H1 (cell line): ENCODE data around the gene RETREG3. TPM values are rescaled to one million over a fixed set of nuclear protein-coding genes. Genes with fewer than 3 reads are reported as not detected.
A peak's percentile ranks its signal among the peaks of the same experiment; 100 is the strongest.

Experiments
- CTCF ChIA-PET: fragments of 300-600 bp; sonication (Branson Sonifier 250); formaldehyde crosslinking; loops from one replicate; lab custom pipeline; 2021; ENCODE audit not compliant: partially characterized antibody; lab: Charles Lee
- POLR2A ChIA-PET: fragments of 300-600 bp; sonication (Branson Sonifier 250); formaldehyde crosslinking; loops from one replicate; lab custom pipeline; 2021; ENCODE audit warnings: inconsistent platforms; ENCODE audit not compliant: partially characterized antibody; lab: Charles Lee
- DNase-seq, 2 experiments: peaks; one replicate each; pipeline versions ENCODE4 v3.0.0 to v3.0.0-alpha.2; 2010 to 2022; ENCODE audit warnings: low spot score in 2 of 2, low read depth in 1 of 2, mixed read lengths in 1 of 2
- FAIRE-seq: peaks from 2 replicates; lab custom pipeline; 2011; peaks lifted over from hg19 to GRCh38; lab: Jason Lieb, UNC
- H2AFZ ChIP-seq: 2 replicates; pipeline ENCODE4 v1.8.1; 2012; ENCODE audit warnings: low read length, inconsistent platforms
- H2AK5ac ChIP-seq: 2 replicates; pipeline ENCODE4 v1.6.1; 2013; ENCODE audit warnings: low read depth, low read length
- H2BK120ac ChIP-seq: replicated peaks from 2 replicates; pipeline ENCODE3; 2013; ENCODE audit warnings: low read depth, low read length, inconsistent platforms
- H2BK12ac ChIP-seq: 2 replicates; pipeline ENCODE4 v1.6.1; 2013; ENCODE audit warnings: low read depth, low read length
- H2BK15ac ChIP-seq: 2 replicates; pipeline ENCODE4 v1.6.1; 2013; ENCODE audit warnings: low read length
- H2BK20ac ChIP-seq: 2 replicates; pipeline ENCODE4 v1.6.1; 2013; ENCODE audit warnings: low read length
- H2BK5ac ChIP-seq: 2 replicates; pipeline ENCODE4 v1.6.1; 2013; ENCODE audit warnings: low read depth, low read length
- H3K14ac ChIP-seq: 2 replicates; pipeline ENCODE4 v1.6.1; 2013; ENCODE audit warnings: inconsistent platforms; ENCODE audit not compliant: insufficient read length
- H3K18ac ChIP-seq: 2 replicates; pipeline ENCODE4 v1.6.1; 2013; ENCODE audit warnings: low read length; ENCODE audit errors: extremely low read depth
- H3K23ac ChIP-seq: 2 replicates; pipeline ENCODE4 v1.6.1; 2013; ENCODE audit warnings: inconsistent platforms; ENCODE audit not compliant: insufficient read length
- H3K23me2 ChIP-seq: 2 replicates; pipeline ENCODE4 v1.6.1; 2013; ENCODE audit warnings: low read depth, low read length
- H3K27ac ChIP-seq: 2 replicates; pipeline ENCODE4 v1.6.1; 2011; ENCODE audit warnings: low read depth, low read length, inconsistent platforms
- H3K27me3 ChIP-seq, 4 experiments: replicated peaks in 1 of 4; 1 replicate in 1 of 4; 2 replicates in 3 of 4; pipeline versions ENCODE4 v1.6.1 to v1.8.1; 2011 to 2013; ENCODE audit warnings: low read length in 3 of 4, mild to moderate bottlenecking in 3 of 4, inconsistent platforms in 2 of 4, mixed read lengths in 2 of 4, moderate library complexity in 1 of 4; ENCODE audit not compliant: control insufficient read depth in 3 of 4, insufficient read depth in 3 of 4; ENCODE audit errors: extremely low read depth in 1 of 4
- H3K36me3 ChIP-seq, 4 experiments: 2 replicates each; pipeline versions ENCODE4 v1.6.1 to v1.8.1; 2011 to 2013; ENCODE audit warnings: mild to moderate bottlenecking in 4 of 4, low read length in 3 of 4, moderate library complexity in 2 of 4, control low read depth in 1 of 4, inconsistent platforms in 1 of 4; ENCODE audit not compliant: insufficient read depth in 4 of 4, control insufficient read depth in 2 of 4
- H3K4ac ChIP-seq: replicated peaks from 2 replicates; pipeline ENCODE3; 2013; ENCODE audit warnings: low read length, low read depth, mixed read lengths, inconsistent platforms; ENCODE audit not compliant: insufficient read length
- H3K4me1 ChIP-seq, 4 experiments: replicated peaks in 1 of 4; 1 replicate in 1 of 4; 2 replicates in 3 of 4; pipeline versions ENCODE4 v1.6.1 to v1.8.1; 2011 to 2013; ENCODE audit warnings: low read length in 3 of 4, inconsistent platforms in 2 of 4, mixed read lengths in 1 of 4; ENCODE audit not compliant: insufficient read depth in 4 of 4, control insufficient read depth in 3 of 4
- H3K4me2 ChIP-seq, 2 experiments: 2 replicates each; pipeline versions ENCODE4 v1.6.1 to v1.8.1; 2011 to 2013; ENCODE audit warnings: low read depth in 2 of 2, low read length in 2 of 2, control low read depth in 1 of 2, inconsistent platforms in 1 of 2, mild to moderate bottlenecking in 1 of 2; ENCODE audit not compliant: insufficient read depth in 1 of 2
- H3K4me3 ChIP-seq, 4 experiments: fragments of 200-600, 300-600 bp in 1 of 4; sonication (generic), shearing (Covaris generic), sonication (Bioruptor Twin) in 1 of 4; 2 replicates each; pipeline versions ENCODE4 v1.5.1 to v1.8.1; 2011 to 2016; ENCODE audit warnings: low read length in 4 of 4, low read depth in 3 of 4, control low read depth in 2 of 4, inconsistent platforms in 2 of 4, mild to moderate bottlenecking in 2 of 4, mixed read lengths in 1 of 4, moderate library complexity in 1 of 4; ENCODE audit not compliant: insufficient read depth in 2 of 4; ENCODE audit errors: extremely low read depth in 1 of 4
- H3K56ac ChIP-seq: replicated peaks from 2 replicates; pipeline ENCODE3; 2013; ENCODE audit warnings: low read depth, mild to moderate bottlenecking, mixed read lengths, low read length, inconsistent platforms; ENCODE audit not compliant: insufficient read length
- H3K79me1 ChIP-seq: 2 replicates; pipeline ENCODE4 v1.6.1; 2013; ENCODE audit warnings: low read depth, low read length, control low read depth
- H3K79me2 ChIP-seq, 2 experiments: 2 replicates each; pipeline versions ENCODE4 v1.6.1 to v1.8.1; 2012 to 2013; ENCODE audit warnings: low read length in 2 of 2, mild to moderate bottlenecking in 2 of 2, inconsistent platforms in 1 of 2; ENCODE audit not compliant: insufficient read depth in 2 of 2, control insufficient read depth in 1 of 2
- H3K9ac ChIP-seq, 4 experiments: replicated peaks in 1 of 4; 1 replicate in 1 of 4; 2 replicates in 3 of 4; pipeline versions ENCODE4 v1.6.1 to v1.8.1; 2011 to 2013; ENCODE audit warnings: low read depth in 3 of 4, low read length in 3 of 4, control low read depth in 2 of 4, mild to moderate bottlenecking in 2 of 4, moderate library complexity in 2 of 4, inconsistent platforms in 1 of 4; ENCODE audit errors: extremely low read depth in 1 of 4
- H3K9me3 ChIP-seq, 2 experiments: 2 replicates each; pipeline versions ENCODE4 v1.6.1 to v1.8.1; 2012 to 2013; ENCODE audit warnings: mild to moderate bottlenecking in 2 of 2, moderate library complexity in 2 of 2, control low read depth in 1 of 2, inconsistent platforms in 1 of 2, low read depth in 1 of 2, low read length in 1 of 2, mixed read lengths in 1 of 2; ENCODE audit not compliant: insufficient read depth in 2 of 2
- H4K20me1 ChIP-seq, 2 experiments: replicated peaks in 1 of 2; 2 replicates each; pipeline versions ENCODE3 to v1.8.1; 2011 to 2013; ENCODE audit warnings: inconsistent platforms in 2 of 2, low read length in 2 of 2, mild to moderate bottlenecking in 1 of 2; ENCODE audit not compliant: insufficient read depth in 2 of 2, control insufficient read depth in 1 of 2
- H4K5ac ChIP-seq: 2 replicates; pipeline ENCODE4 v1.6.1; 2013; ENCODE audit warnings: low read length, low read depth, mixed read lengths, inconsistent platforms; ENCODE audit not compliant: insufficient read length
- H4K8ac ChIP-seq: 2 replicates; pipeline ENCODE4 v1.8.0; 2013; ENCODE audit warnings: mild to moderate bottlenecking, moderate library complexity, low read length, inconsistent platforms; ENCODE audit not compliant: insufficient read depth; ENCODE audit errors: extremely low read depth
- H4K91ac ChIP-seq: replicated peaks from 2 replicates; pipeline ENCODE3; 2013; ENCODE audit warnings: low read length, mixed read lengths, inconsistent platforms; ENCODE audit not compliant: insufficient read length
- ASH2L ChIP-seq: fragments of 200-600, 300-600 bp; sonication (generic); IDR thresholded peaks from one replicate; pipeline ENCODE4 v1.7.1; 2017; ENCODE audit warnings: low read length
- CHD1 ChIP-seq: IDR thresholded peaks from 2 replicates; pipeline ENCODE4 v1.6.1; 2012; ENCODE audit warnings: low read depth, low read length, improper control_type of control experiment
- EGR1 ChIP-seq: IDR thresholded peaks from 2 replicates; pipeline ENCODE4 v1.6.1; 2011; ENCODE audit warnings: low read depth, low read length, borderline replicate concordance
- GTF2F1 ChIP-seq: IDR thresholded peaks from 2 replicates; pipeline ENCODE4 v1.6.1; 2012; ENCODE audit warnings: low read depth, low read length, improper control_type of control experiment, borderline replicate concordance
- HDAC2 ChIP-seq, 2 experiments: fragments of 300-600 bp in 1 of 2; sonication (generic) in 1 of 2; IDR thresholded peaks; 2 replicates each; pipeline ENCODE4 v1.6.1; 2011 to 2012; ENCODE audit warnings: low read depth in 2 of 2, low read length in 2 of 2, mild to moderate bottlenecking in 2 of 2, moderate library complexity in 2 of 2, borderline replicate concordance in 1 of 2, inconsistent platforms in 1 of 2
- JUN ChIP-seq: IDR thresholded peaks from 2 replicates; pipeline ENCODE4 v1.6.1; 2011; ENCODE audit warnings: low read depth, mild to moderate bottlenecking, improper control_type of control experiment, low read length
- NANOG ChIP-seq: IDR thresholded peaks from 2 replicates; pipeline ENCODE4 v1.6.1; 2011; ENCODE audit warnings: low read length, low read depth, mild to moderate bottlenecking, inconsistent platforms; ENCODE audit not compliant: insufficient read depth, poor library complexity, severe bottlenecking
- RFX5 ChIP-seq: IDR thresholded peaks from 2 replicates; pipeline ENCODE4 v1.6.1; 2011; ENCODE audit warnings: low read depth, low read length, improper control_type of control experiment, borderline replicate concordance
- RXRA ChIP-seq: IDR thresholded peaks from 2 replicates; pipeline ENCODE4 v1.6.1; 2011; ENCODE audit warnings: low read depth, mild to moderate bottlenecking, low read length, moderate library complexity; ENCODE audit not compliant: insufficient read depth
- SP2 ChIP-seq: IDR thresholded peaks from 2 replicates; pipeline ENCODE4 v1.6.1; 2012; ENCODE audit warnings: mild to moderate bottlenecking, low read length, inconsistent platforms
- TAF1 ChIP-seq: IDR thresholded peaks from 2 replicates; pipeline ENCODE4 v1.6.1; 2011; ENCODE audit warnings: mild to moderate bottlenecking, low read depth, low read length
- WGBS, 2 experiments: shearing (Covaris generic) in 1 of 2; methylation state at CpG; one replicate each; pipeline versions ENCODE4 v1.1.6 to v1.1.7; 2013 to 2015; ENCODE audit warnings: low lambda C conversion rate in 2 of 2, mixed read lengths in 2 of 2, inconsistent platforms in 1 of 2, low coverage in 1 of 2, missing lambda C conversion rate in 1 of 2; ENCODE audit not compliant: insufficient replicate concordance in 2 of 2, insufficient coverage in 1 of 2, insufficient read length in 1 of 2; ENCODE audit errors: extremely low coverage in 1 of 2, missing lambda C conversion rate in 1 of 2; 5-methylcytosine and 5-hydroxymethylcytosine counted together
- polyA plus RNA-seq, 7 experiments: library from polyadenylated mRNA; depleted of rRNA in 3 of 7; stranded (reverse) in 5 of 7; unstranded in 2 of 7; fragments of >200 nt in 5 of 7; fragments of 200-250 nt in 2 of 7; gene quantifications; 1 replicate in 5 of 7; 2 replicates in 1 of 7; 4 replicates in 1 of 7; pipeline versions ENCODE4 v1.2.1 to v1.2.3, GENCODE V29; 2011 to 2013; ENCODE audit warnings: missing spikeins in 2 of 7, mixed read lengths in 2 of 7
- total RNA-seq: library from RNA; stranded (reverse); fragmentation: NEBNext Ultra II Directional; extraction: Animal tissue kit (Norgen Biotek cat#: 25700); gene quantifications from 2 replicates; pipeline ENCODE4 v1.2.1, GENCODE V29; 2021

RETREG3 gene
- total and polyA plus RNA-seq, 2 of the 8 experiments (the other 6 are each of a cell fraction or from before 2014, with no cell fraction given), result 23.7 to 42.6 TPM

DNA sequence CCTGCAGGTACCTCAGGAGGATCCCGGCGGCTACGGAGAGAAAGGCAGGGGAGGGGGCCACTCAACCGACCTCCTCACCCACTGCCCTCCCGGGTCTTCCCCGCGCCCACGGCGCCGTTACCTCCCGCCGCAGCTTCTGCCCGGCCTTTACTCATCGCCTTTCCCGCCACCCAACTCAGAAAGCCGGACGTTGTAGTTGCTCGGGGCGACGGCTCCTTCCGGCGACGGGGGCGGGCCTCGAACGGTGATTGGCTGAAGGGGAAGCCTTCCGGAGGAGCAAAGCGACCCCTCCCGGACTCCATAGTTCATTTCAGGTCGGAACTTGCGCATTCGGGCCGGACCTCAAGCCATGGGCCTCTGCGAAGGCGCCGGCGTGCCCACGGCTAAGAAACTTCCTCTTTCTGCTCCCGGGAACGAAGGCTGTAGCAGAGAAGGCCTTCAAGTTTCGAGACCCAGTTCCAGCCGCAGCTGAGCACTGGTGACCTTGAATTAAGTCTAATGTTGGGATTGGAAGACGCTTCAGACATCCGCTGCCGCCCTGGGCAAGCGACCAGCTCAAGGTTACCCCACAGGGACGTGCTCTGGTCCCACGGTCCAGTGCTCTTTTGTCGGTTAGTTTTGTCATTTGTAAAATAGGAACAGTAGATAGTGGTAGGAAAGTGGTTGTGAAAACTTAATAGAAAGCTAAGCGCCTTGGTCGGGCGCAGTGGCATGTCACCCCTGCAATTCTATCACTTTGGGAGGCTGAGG is 31.5 kb downstream of the RETREG3 start, which contains the start of gene PSMC3IP:
PSMC3IP (minus strand) TSS at position 198 of the 750 bp plus-strand sequence; CDS start at position 155, 43 bp downstream.
- peak; percentile 84 to 94 for DNase-seq
- peak within 1 kb of the TSS; percentile 62 for H4K91ac ChIP-seq
- H3K27ac ChIP-seq, result peak within 1 kb of the TSS; percentile 79
- H4K20me1 ChIP-seq, result peaks cover 0 to 1% of the 10 kb centered on the region in 2 experiments
- no peak within 1 kb of the TSS for H2BK12ac ChIP-seq
- peak within 1 kb of the TSS; percentile 84; the same call in 1 of the 2 replicates for H2BK5ac ChIP-seq
- peak within 1 kb of the TSS; percentile 77 to 87 for H3K4me2 ChIP-seq
- H2AFZ ChIP-seq, result peak within 1 kb of the TSS; percentile 38; the same call in 1 of the 2 replicates
- peak within 1 kb of the TSS; percentile 89 for H4K5ac ChIP-seq
- no peaks in the 10 kb centered on the region for H3K4me1 ChIP-seq
- H2BK120ac ChIP-seq, result no peak within 1 kb of the TSS
- H3K27me3 ChIP-seq, result no peaks in the 10 kb centered on the region
- H3K9ac ChIP-seq, result peak within 1 kb of the TSS; percentile 78 to 94 (median 88)
- H3K23ac ChIP-seq, result no peak within 1 kb of the TSS
- H3K36me3 ChIP-seq, result peaks cover 27 to 41% (median 32%) of the 10 kb centered on the region in 4 experiments
- H3K9me3 ChIP-seq, result no peaks in the 10 kb centered on the region
- peak within 1 kb of the TSS; percentile 80 to 99 (median 90) for H3K4me3 ChIP-seq
- no peak within 1 kb of the TSS for H3K14ac ChIP-seq
- peak within 1 kb of the TSS; percentile 13 for H3K56ac ChIP-seq
- peaks cover 9% of the 10 kb centered on the region for H3K23me2 ChIP-seq
- H2BK15ac ChIP-seq, result no peak within 1 kb of the TSS; the same call in 1 of the 2 replicates
- ChIA-PET POLR2A (interaction anchor here (0.6 to 7.0 kb wide), 22 partner anchors 9 to 560 kb away, joined by 3 to 74 read pairs (median 4); partner anchors contain the start of genes CNTD1, COA3, COASY and DNAJC7), CTCF (interaction anchor here (0.6 to 3.9 kb wide), 46 partner anchors 8 to 252 kb away, joined by 3 to 32 read pairs (median 5); partner anchors contain the start of genes BECN1, CNTD1, COA3 and HSD17B1)
- H2BK20ac ChIP-seq, result no peak within 1 kb of the TSS
- H3K4ac ChIP-seq, result peak within 1 kb of the TSS; percentile 71
- peak within 1 kb of the TSS; percentile 98 for H3K18ac ChIP-seq
- no peaks in the 10 kb centered on the region for H3K79me1 ChIP-seq
- H3K79me2 ChIP-seq, result peaks cover 0 to 19% of the 10 kb centered on the region in 2 experiments; a peak in 2 of 4 replicates
- H2AK5ac ChIP-seq, result no peak within 1 kb of the TSS
- 1% methylated on average over 51 of the region's 52 CpGs; no CpG with 5 or more reads in 1 of the 2 experiments for WGBS, 2 experiments
- H4K8ac ChIP-seq, result peak within 1 kb of the TSS; percentile 96
- no peak for FAIRE-seq
- TF ChIP-seq RFX5 (no peak), CHD1 (no peak), EGR1 (peak; percentile 56; the same call in 1 of the 2 replicates), SP2 (peak; percentile 24; the same call in 1 of the 2 replicates), GTF2F1 (no peak), HDAC2 (IDR thresholded peaks at IDR 0.05; ENCODE audit: borderline replicate concordance in 1 of 2, low read depth in 2 of 2, low read length in 2 of 2) (peak in 1 of 2 experiments; percentile 49; a peak in 1 of 4 replicates), JUN (no peak), NANOG (no peak), RXRA (no peak), TAF1 (peak; percentile 89), ASH2L (peak; percentile 77)
